ENCODE measurements around the gene TFCP2. TPM values are rescaled to one million over a fixed set of nuclear protein-coding genes. Genes with fewer than 3 reads are reported as not detected.

The TFCP2 gene
- total RNA-seq, 2 experiments from 2014 or later: 9.4 to 11.7 TPM

- intact Hi-C loops (cut with DNase I, micrococcal nuclease): no loop called here
- Histone ChIP-seq H3K9me3 (ENCODE audit: control insufficient read depth in 1 of 2, insufficient read depth in 1 of 2, low read length in 2 of 2) (no peaks in the 10 kb centered on the region), H3K27me3 (ENCODE audit: control insufficient read depth in 1 of 2, insufficient read depth in 2 of 2, low read length in 2 of 2) (no peaks in the 10 kb centered on the region), H3K27ac (ENCODE audit: low read depth in 1 of 2, low read length in 2 of 2) (no peak overlapping the region), H3K36me3 (ENCODE audit: insufficient read depth, low read length) (peaks cover 7% of the 10 kb centered on the region), H3K4me1 (ENCODE audit: insufficient read depth, low read length) (peaks cover 22% of the 10 kb centered on the region), H3K4me3 (ENCODE audit: low read length) (no peak overlapping the region)
- Mint-ChIP-seq H3K9me3 (no peaks in the 10 kb centered on the region), H3K27ac (no peak overlapping the region), H3K27me3 (no peaks in the 10 kb centered on the region), H3K4me1 (ENCODE audit: low read depth) (peaks cover 57% of the 10 kb centered on the region), H3K4me3 (no peak overlapping the region), H3K36me3 (ENCODE audit: low read depth) (peaks cover 45% of the 10 kb centered on the region)
- no peak for TF ChIP-seq CTCF (IDR thresholded peaks at IDR 0.05)
- ATAC-seq (ENCODE audit: poor library complexity): no peak
- no peak for DNase-seq
- ChIA-PET CTCF (no interaction called here), POLR2A (no interaction called here)
These were observed 95.0 kb downstream of the TFCP2 start for GRCh38 chr12:51077930-51078329.

- Mint-ChIP-seq H3K4me3 (no peak overlapping the region), H3K36me3 (ENCODE audit: low read depth) (peaks cover 49% of the 10 kb centered on the region), H3K9me3 (no peaks in the 10 kb centered on the region), H3K27ac (peak overlapping the region; percentile 78), H3K27me3 (no peaks in the 10 kb centered on the region), H3K4me1 (ENCODE audit: low read depth) (peaks cover 42% of the 10 kb centered on the region)
- ATAC-seq (ENCODE audit: poor library complexity): peak; percentile 66
- Histone ChIP-seq H3K9me3 (ENCODE audit: control insufficient read depth in 1 of 2, insufficient read depth in 1 of 2, low read length in 2 of 2) (no peaks in the 10 kb centered on the region), H3K36me3 (ENCODE audit: insufficient read depth, low read length) (peaks cover 22% of the 10 kb centered on the region), H3K4me1 (ENCODE audit: insufficient read depth, low read length) (peaks cover 10% of the 10 kb centered on the region), H3K27me3 (ENCODE audit: control insufficient read depth in 1 of 2, insufficient read depth in 2 of 2, low read length in 2 of 2) (no peaks in the 10 kb centered on the region), H3K4me3 (ENCODE audit: low read length) (no peak overlapping the region), H3K27ac (ENCODE audit: low read depth in 1 of 2, low read length in 2 of 2) (no peak overlapping the region)
- intact Hi-C loops (cut with DNase I, micrococcal nuclease): no loop called here
- DNase-seq: no peak
- CTCF ChIA-PET: interaction anchor here (0.8 kb wide), 1 partner anchor 312 kb away, joined by 4 read pairs; no protein-coding TSS in a partner anchor
- no peak for TF ChIP-seq CTCF (IDR thresholded peaks at IDR 0.05)
- POLR2A ChIA-PET: interaction anchor here (0.6 to 1.1 kb wide), 3 partner anchors 149 to 745 kb away, joined by 3 read pairs; no protein-coding TSS in a partner anchor
These were observed 96.6 kb downstream of the TFCP2 start for GRCh38 chr12:51076236-51076930.

GRCh38 chr12:51075390-51075789, 97.5 kb downstream of the TFCP2 start:
- DNase-seq (no peak), ATAC-seq (ENCODE audit: poor library complexity) (no peak)
- Histone ChIP-seq H3K9me3 (ENCODE audit: control insufficient read depth in 1 of 2, insufficient read depth in 1 of 2, low read length in 2 of 2) (no peaks in the 10 kb centered on the region), H3K36me3 (ENCODE audit: insufficient read depth, low read length) (peaks cover 31% of the 10 kb centered on the region), H3K27ac (ENCODE audit: low read depth in 1 of 2, low read length in 2 of 2) (no peak overlapping the region), H3K4me3 (ENCODE audit: low read length) (no peak overlapping the region), H3K27me3 (ENCODE audit: control insufficient read depth in 1 of 2, insufficient read depth in 2 of 2, low read length in 2 of 2) (no peaks in the 10 kb centered on the region), H3K4me1 (ENCODE audit: insufficient read depth, low read length) (peaks cover 10% of the 10 kb centered on the region)
- no peak for TF ChIP-seq CTCF (IDR thresholded peaks at IDR 0.05)
- ChIA-PET POLR2A (interaction anchor here (1.0 kb wide), 1 partner anchor 163 kb away, joined by 3 read pairs; the partner anchor contains the start of gene DAZAP2), CTCF (no interaction called here)
- no peak overlapping the region for H3K4me3 Mint-ChIP-seq
- no peaks in the 10 kb centered on the region for H3K9me3 Mint-ChIP-seq
- peaks cover 57% of the 10 kb centered on the region for H3K36me3 Mint-ChIP-seq (ENCODE audit: low read depth)
- H3K27me3 Mint-ChIP-seq: no peaks in the 10 kb centered on the region
- intact Hi-C loops (cut with DNase I, micrococcal nuclease): no loop called here
- no peak overlapping the region for H3K27ac Mint-ChIP-seq
- H3K4me1 Mint-ChIP-seq (ENCODE audit: low read depth): peaks cover 37% of the 10 kb centered on the region
